Measurements from ENCODE around the gene CCDC196. TPM values are rescaled to one million over a fixed set of nuclear protein-coding genes. Genes with fewer than 3 reads are reported as not detected.

The CCDC196 gene
- polyA plus RNA-seq, 1 experiment = not detected

DNA sequence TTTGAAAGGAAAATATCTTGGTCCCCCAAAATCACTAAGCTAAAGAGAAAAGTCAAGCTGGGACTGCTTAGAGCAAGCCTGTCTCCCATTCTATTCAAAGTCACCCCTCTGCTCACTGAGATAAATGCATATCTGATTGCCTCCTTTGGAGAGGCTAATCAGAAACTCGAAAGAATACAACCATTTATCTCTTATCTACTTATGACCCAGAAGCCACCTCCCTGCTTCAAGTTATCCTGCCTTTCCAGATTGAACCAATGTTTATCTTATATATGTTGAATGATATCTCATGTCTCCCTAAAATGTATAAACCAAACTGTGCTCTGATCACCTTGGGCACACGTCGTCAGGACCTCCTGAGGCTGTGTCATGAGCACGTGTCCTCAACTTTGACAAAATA, 14.6 kb upstream of the CCDC196 start:
- no peaks in the 10 kb centered on the region for H3K27me3 ChIP-seq (ENCODE audit: control insufficient read depth, insufficient read depth, low read length)
- ChIA-PET POLR2A (no interaction called here), CTCF (no interaction called here)
- TF ChIP-seq, protein P1, sequence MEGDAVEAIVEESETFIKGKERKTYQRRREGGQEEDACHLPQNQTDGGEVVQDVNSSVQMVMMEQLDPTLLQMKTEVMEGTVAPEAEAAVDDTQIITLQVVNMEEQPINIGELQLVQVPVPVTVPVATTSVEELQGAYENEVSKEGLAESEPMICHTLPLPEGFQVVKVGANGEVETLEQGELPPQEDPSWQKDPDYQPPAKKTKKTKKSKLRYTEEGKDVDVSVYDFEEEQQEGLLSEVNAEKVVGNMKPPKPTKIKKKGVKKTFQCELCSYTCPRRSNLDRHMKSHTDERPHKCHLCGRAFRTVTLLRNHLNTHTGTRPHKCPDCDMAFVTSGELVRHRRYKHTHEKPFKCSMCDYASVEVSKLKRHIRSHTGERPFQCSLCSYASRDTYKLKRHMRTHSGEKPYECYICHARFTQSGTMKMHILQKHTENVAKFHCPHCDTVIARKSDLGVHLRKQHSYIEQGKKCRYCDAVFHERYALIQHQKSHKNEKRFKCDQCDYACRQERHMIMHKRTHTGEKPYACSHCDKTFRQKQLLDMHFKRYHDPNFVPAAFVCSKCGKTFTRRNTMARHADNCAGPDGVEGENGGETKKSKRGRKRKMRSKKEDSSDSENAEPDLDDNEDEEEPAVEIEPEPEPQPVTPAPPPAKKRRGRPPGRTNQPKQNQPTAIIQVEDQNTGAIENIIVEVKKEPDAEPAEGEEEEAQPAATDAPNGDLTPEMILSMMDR (IDR thresholded peaks at IDR 0.05; ENCODE audit: insufficient read depth, low read depth, low read length) = no peak
- H3K36me3 ChIP-seq (ENCODE audit: control insufficient read depth, insufficient read depth, low read length) = no peaks in the 10 kb centered on the region
- H3K4me3 ChIP-seq (ENCODE audit: low read depth, low read length) = no peak overlapping the region
- no peak for DNase-seq (ENCODE audit: low read depth)

DNA sequence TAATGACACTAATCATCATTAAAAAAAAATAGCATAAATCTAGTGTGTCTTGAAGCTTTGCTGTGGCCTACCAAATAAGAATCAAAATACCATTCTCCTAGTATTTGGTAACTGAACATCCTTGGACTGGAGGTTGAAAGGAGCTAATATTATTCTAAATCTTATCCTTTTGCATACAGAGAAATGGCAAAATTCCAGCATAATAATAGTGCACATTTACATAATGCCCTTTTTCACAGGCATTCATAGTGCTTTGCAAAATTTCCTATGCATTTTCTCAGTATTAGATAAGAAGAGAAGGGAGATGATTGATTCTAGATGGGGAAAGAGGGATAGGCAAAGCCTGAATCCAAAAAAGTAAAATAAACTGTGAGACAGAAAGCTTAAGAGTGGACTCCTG, 13.9 kb upstream of the CCDC196 start:
- no peaks in the 10 kb centered on the region for H3K36me3 ChIP-seq (ENCODE audit: control insufficient read depth, insufficient read depth, low read length)
- ChIA-PET POLR2A (no interaction called here), CTCF (interaction anchor here (0.6 kb wide), 1 partner anchor 939 kb away, joined by 4 read pairs; no protein-coding TSS in a partner anchor)
- TF ChIP-seq, protein P1 (IDR thresholded peaks at IDR 0.05; ENCODE audit: insufficient read depth, low read depth, low read length) = no peak
- H3K27me3 ChIP-seq (ENCODE audit: control insufficient read depth, insufficient read depth, low read length) = no peaks in the 10 kb centered on the region
- DNase-seq (ENCODE audit: low read depth) = no peak
- H3K4me3 ChIP-seq (ENCODE audit: low read depth, low read length) = no peak overlapping the region

DNA sequence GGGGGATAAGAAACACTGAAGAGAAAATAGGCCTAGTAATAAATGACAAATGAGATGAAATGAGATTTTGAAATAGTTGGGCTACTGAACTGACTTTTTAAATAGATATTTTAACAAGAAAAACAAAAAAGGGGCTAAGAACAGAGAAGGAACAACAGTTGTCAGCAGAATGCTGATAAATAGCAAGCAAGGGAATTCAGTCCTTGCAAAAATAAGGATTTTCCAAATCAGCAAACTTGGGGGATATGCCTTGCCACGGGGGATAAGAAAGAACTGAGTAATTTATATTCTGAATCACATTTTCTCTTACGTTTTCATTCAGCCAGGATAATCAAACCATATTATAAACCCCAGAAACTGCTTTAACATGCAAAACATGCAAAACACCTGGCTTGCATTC, 12.9 kb upstream of the CCDC196 start:
- CTCF ChIA-PET = no interaction called here
- H3K36me3 ChIP-seq (ENCODE audit: control insufficient read depth, insufficient read depth, low read length) = no peaks in the 10 kb centered on the region
- no peaks in the 10 kb centered on the region for H3K27me3 ChIP-seq (ENCODE audit: control insufficient read depth, insufficient read depth, low read length)
- no peak overlapping the region for H3K4me3 ChIP-seq (ENCODE audit: low read depth, low read length)
- no peak for DNase-seq (ENCODE audit: low read depth)
- POLR2A ChIA-PET = interaction anchor here (0.7 kb wide), 1 partner anchor 812 kb away, joined by 3 read pairs; no protein-coding TSS in a partner anchor
- TF ChIP-seq, protein P1 (IDR thresholded peaks at IDR 0.05; ENCODE audit: insufficient read depth, low read depth, low read length) = no peak

DNA sequence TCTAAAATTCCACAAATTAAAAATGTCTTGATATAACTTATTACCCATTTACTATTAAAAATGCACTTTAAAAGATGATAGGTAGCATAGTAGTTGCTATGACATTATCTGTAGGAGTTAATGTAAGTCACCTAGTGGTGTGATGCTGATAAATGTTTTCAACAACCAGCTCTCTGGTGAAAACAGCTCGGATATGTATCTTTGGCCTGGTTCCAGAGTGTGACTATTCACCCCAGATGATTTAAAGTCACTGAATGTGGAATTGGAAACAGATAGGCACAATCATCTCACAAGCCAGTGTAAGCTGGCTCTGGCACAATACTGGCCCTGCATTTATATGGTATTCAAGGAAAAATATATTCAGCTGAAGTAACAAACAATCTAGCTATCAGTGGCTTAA, 9.2 kb upstream of the CCDC196 start:
- POLR2A ChIA-PET = no interaction called here
- no peaks in the 10 kb centered on the region for H3K36me3 ChIP-seq (ENCODE audit: control insufficient read depth, insufficient read depth, low read length)
- CTCF ChIA-PET = no interaction called here
- H3K27me3 ChIP-seq (ENCODE audit: control insufficient read depth, insufficient read depth, low read length) = no peaks in the 10 kb centered on the region
- H3K4me3 ChIP-seq (ENCODE audit: low read depth, low read length) = no peak overlapping the region
- DNase-seq (ENCODE audit: low read depth) = no peak
- TF ChIP-seq, protein P1 (IDR thresholded peaks at IDR 0.05; ENCODE audit: insufficient read depth, low read depth, low read length) = no peak

DNA sequence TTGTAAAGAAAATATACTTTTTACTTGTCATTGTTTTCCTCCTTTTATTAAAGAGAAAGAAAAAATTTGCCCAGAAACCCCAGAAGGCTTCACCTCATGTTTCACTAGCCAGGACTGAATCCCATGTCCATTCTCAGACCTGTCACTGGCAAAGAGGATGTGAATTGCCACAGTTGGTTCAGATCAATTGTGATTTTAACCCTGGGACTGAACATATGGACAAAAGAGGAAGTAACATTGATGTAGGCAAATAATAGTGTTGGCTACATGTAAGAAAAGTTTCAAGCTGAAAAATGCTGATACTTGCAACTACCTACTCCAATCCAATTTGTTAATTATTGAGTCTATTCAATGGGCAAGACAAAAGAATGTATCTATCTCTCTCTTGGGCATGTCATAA, 8.6 kb upstream of the CCDC196 start:
- DNase-seq (ENCODE audit: low read depth) = no peak
- TF ChIP-seq, protein P1 (IDR thresholded peaks at IDR 0.05; ENCODE audit: insufficient read depth, low read depth, low read length) = no peak
- H3K36me3 ChIP-seq (ENCODE audit: control insufficient read depth, insufficient read depth, low read length) = no peaks in the 10 kb centered on the region
- H3K4me3 ChIP-seq (ENCODE audit: low read depth, low read length) = no peak overlapping the region
- H3K27me3 ChIP-seq (ENCODE audit: control insufficient read depth, insufficient read depth, low read length) = no peaks in the 10 kb centered on the region
- ChIA-PET CTCF (no interaction called here), POLR2A (no interaction called here)

Data from BJ (cell line).